GM12878 (cell line): ENCODE results near the gene COMMD3. TPM values are rescaled to one million over a fixed set of nuclear protein-coding genes. Genes with fewer than 3 reads are reported as not detected.

Source experiments
- ATAC-seq: fragments of 200-7000 bp; cut with Tn5 transposase; 3 replicates; pipeline ENCODE4 v1.9.1; 2020; ENCODE audit warnings: mild to moderate bottlenecking, moderate library complexity
- BruUV-seq: library from RNA; stranded (reverse); fragments of 400-500 nt; replicated peaks from 2 replicates; lab custom pipeline; 2021; lab: Mats Ljungman, UMichigan
- CTCF ChIA-PET: fragments of 300-600 bp; sonication (Branson Sonifier 250); formaldehyde crosslinking; extraction: SDS; loops from one replicate; lab custom pipeline; 2021; ENCODE audit warnings: inconsistent platforms; lab: Yijun Ruan, JAX
- POLR2A ChIA-PET: fragments of 350-600 bp; formaldehyde crosslinking; extraction: SDS; loops from one replicate; lab custom pipeline; 2021; ENCODE audit warnings: inconsistent platforms; lab: Charles Lee
- RAD21 ChIA-PET: fragments of 300-600 bp; sonication (Branson Sonifier 250); formaldehyde crosslinking; loops from one replicate; lab custom pipeline; 2023; ENCODE audit warnings: antibody characterized with exemption; ENCODE audit not compliant: unreplicated experiment; lab: Charles Lee
- SMC1A ChIA-PET: fragments of 300-600 bp; sonication (Branson Sonifier 250); formaldehyde crosslinking; loops from one replicate; lab custom pipeline; 2023; ENCODE audit not compliant: unreplicated experiment, uncharacterized antibody; lab: Charles Lee
- DNase-seq: peaks from one replicate; pipeline ENCODE4 v3.0.0-alpha.2; 2011; ENCODE audit warnings: low read depth, low spot score
- FAIRE-seq: peaks from 3 replicates; lab custom pipeline; 2011; peaks lifted over from hg19 to GRCh38; lab: Jason Lieb, UNC
- H2AFZ ChIP-seq: 2 replicates; pipeline ENCODE4 v1.6.0; 2011; ENCODE audit warnings: low read depth, low read length, control low read depth; ENCODE audit not compliant: control insufficient read depth
- H3K27ac ChIP-seq: 2 replicates; pipeline ENCODE4 v1.5.1; 2011; ENCODE audit warnings: control low read depth; ENCODE audit not compliant: control insufficient read depth, insufficient read depth
- H3K27me3 ChIP-seq, 2 experiments: replicated peaks in 1 of 2; 2 replicates each; pipeline versions ENCODE4 v1.6.0 to v1.6.1; 2011; ENCODE audit warnings: low read length in 1 of 2; ENCODE audit not compliant: control insufficient read depth in 2 of 2, insufficient read depth in 2 of 2
- H3K36me3 ChIP-seq, 2 experiments: 2 replicates each; pipeline ENCODE4 v1.5.1; 2011; ENCODE audit warnings: low read length in 1 of 2; ENCODE audit not compliant: control insufficient read depth in 2 of 2, insufficient read depth in 2 of 2
- H3K4me1 ChIP-seq: 2 replicates; pipeline ENCODE4 v1.6.1; 2011; ENCODE audit warnings: mild to moderate bottlenecking, low read length, moderate library complexity, mixed read lengths; ENCODE audit not compliant: control insufficient read depth, insufficient read depth
- H3K4me2 ChIP-seq: 2 replicates; pipeline ENCODE4 v1.6.0; 2011; ENCODE audit warnings: control low read depth; ENCODE audit not compliant: control insufficient read depth, insufficient read depth
- H3K4me3 ChIP-seq: fragments of 200-600 bp; sonication (generic); 2 replicates; pipeline ENCODE4 v1.5.1; 2016
- H3K79me2 ChIP-seq: 2 replicates; pipeline ENCODE4 v1.6.0; 2011; ENCODE audit warnings: low read length; ENCODE audit not compliant: control insufficient read depth, insufficient read depth
- H3K9ac ChIP-seq: 2 replicates; pipeline ENCODE4 v1.8.0; 2011; ENCODE audit warnings: low read length, control low read depth, mixed read lengths; ENCODE audit not compliant: control insufficient read depth, insufficient read depth
- H3K9me3 ChIP-seq: replicated peaks from 3 replicates; pipeline ENCODE4 v1.5.1; 2011; ENCODE audit warnings: mild to moderate bottlenecking, low read length; ENCODE audit not compliant: control insufficient read depth, insufficient read depth
- H4K20me1 ChIP-seq: 2 replicates; pipeline ENCODE4 v1.6.0; 2011; ENCODE audit not compliant: control insufficient read depth, insufficient read depth
- BCLAF1 ChIP-seq: fragments of 450-650 bp; IDR thresholded peaks from 2 replicates; pipeline ENCODE4 v1.6.1; 2017; ENCODE audit warnings: antibody characterized with exemption, mild to moderate bottlenecking, moderate library complexity
- EZH2 ChIP-seq: IDR thresholded peaks from 2 replicates; pipeline ENCODE4 v1.6.1; 2012; ENCODE audit warnings: low read depth, mild to moderate bottlenecking, control low read depth, inconsistent platforms, low read length, borderline replicate concordance; ENCODE audit not compliant: control insufficient read depth
- IKZF2 ChIP-seq, 2 experiments: fragments of 450-650 bp; IDR thresholded peaks; 2 replicates each; pipeline ENCODE4 v1.6.1; 2017; ENCODE audit warnings: mild to moderate bottlenecking in 2 of 2, moderate library complexity in 2 of 2
- MAX ChIP-seq: IDR thresholded peaks from 2 replicates; pipeline ENCODE4 v1.6.1; 2012; ENCODE audit warnings: low read depth, low read length, improper control_type of control experiment
- NFYB ChIP-seq: IDR thresholded peaks from 2 replicates; pipeline ENCODE4 v1.6.1; 2011; ENCODE audit warnings: low read depth, mild to moderate bottlenecking, low read length, improper control_type of control experiment, moderate library complexity; ENCODE audit not compliant: insufficient read depth
- NKRF ChIP-seq: fragments of 450-650 bp; conservative IDR thresholded peaks from 2 replicates; pipeline ENCODE4 v1.6.1; 2017; ENCODE audit warnings: mild to moderate bottlenecking, moderate library complexity
- PAX8 ChIP-seq: fragments of 450-650 bp; IDR thresholded peaks from 2 replicates; pipeline ENCODE4 v1.6.1; 2017; ENCODE audit warnings: mild to moderate bottlenecking, moderate library complexity
- RCOR1 ChIP-seq: conservative IDR thresholded peaks from 2 replicates; pipeline ENCODE4 v1.6.1; 2012; ENCODE audit warnings: low read depth, low read length, improper control_type of control experiment
- RELA ChIP-seq: fragments of 450-650 bp; IDR thresholded peaks from 2 replicates; pipeline ENCODE4 v1.8.0; 2014; ENCODE audit warnings: borderline replicate concordance; ENCODE audit not compliant: partially characterized antibody
- SUZ12 ChIP-seq: fragments of 200-600 bp; sonication (generic); IDR thresholded peaks from one replicate; pipeline ENCODE4 v1.6.1; 2018; ENCODE audit warnings: antibody characterized with exemption, mild to moderate bottlenecking; ENCODE audit not compliant: unreplicated experiment
- USF1 ChIP-seq: IDR thresholded peaks from 2 replicates; pipeline ENCODE4 v1.6.1; 2011; ENCODE audit warnings: borderline replicate concordance, low read depth, mild to moderate bottlenecking, moderate library complexity, mixed read lengths, low read length; ENCODE audit not compliant: insufficient read depth; ENCODE audit errors: extremely low read length
- WGBS: methylation state at CpG from one replicate; pipeline ENCODE4 v1.1.6; 2016; ENCODE audit warnings: low lambda C conversion rate; ENCODE audit not compliant: insufficient replicate concordance, insufficient coverage; ENCODE audit errors: missing lambda C conversion rate; 5-methylcytosine and 5-hydroxymethylcytosine counted together
- in situ Hi-C: fragments of 300-500 bp; cut with MboI; formaldehyde crosslinking; loops from 9 replicates; pipeline ENCODE4 v1.14.3; 2018; ENCODE audit warnings: mixed read lengths
- intact Hi-C: fragments of 100-400 bp; cut with micrococcal nuclease; formaldehyde crosslinking; loops from one replicate; pipeline ENCODE4 v1.14.2; 2022; ENCODE audit not compliant: unreplicated experiment
- polyA plus RNA-seq, 11 experiments: library from polyadenylated mRNA; depleted of rRNA in 4 of 11; unstranded in 6 of 11; stranded (reverse) in 5 of 11; fragments of >200 nt; fragmentation: Nextera tagmentation in 4 of 11; fragmentation: Illumina TruSeq in 1 of 11; extraction: Ambion mirVana in 4 of 11; extraction: Trizol in 1 of 11; gene quantifications; 1 replicate in 1 of 11; 2 replicates in 10 of 11; pipeline versions ENCODE4 v1.2.1 to v1.2.3, GENCODE V29; 2011 to 2016; ENCODE audit warnings: inconsistent platforms in 2 of 11, missing spikeins in 2 of 11, low read depth in 1 of 11
- total RNA-seq, 4 experiments: library from RNA; depleted of rRNA in 3 of 4; stranded (reverse); fragments of >200 nt in 3 of 4; fragmentation: Illumina TruSeq in 1 of 4; extraction: Trizol in 1 of 4; gene quantifications; 2 replicates each; pipeline versions ENCODE4 v1.2.1 to v1.2.3, GENCODE V29; 2013 to 2021

Gene COMMD3
- total and polyA plus RNA-seq, 10 of the 15 experiments (the other 5 are each of a cell fraction or from before 2014, with no cell fraction given): 64.5 to 248 (median 84.4) TPM

GRCh38 chr10:22321924-22322640, 5.9 kb downstream of the COMMD3 start:
- Histone ChIP-seq H3K9me3 (peaks cover 2% of the 10 kb centered on the region; the same call in 2 of the 3 replicates), H3K36me3 (no peaks in the 10 kb centered on the region; a peak in 1 of 4 replicates), H2AFZ (peak overlapping the region; percentile 51), H3K4me1 (peaks cover 25% of the 10 kb centered on the region), H3K4me3 (peak overlapping the region; percentile 81), H3K9ac (peak overlapping the region; percentile 75), H3K4me2 (peak overlapping the region; percentile 98), H3K79me2 (peaks cover 19% of the 10 kb centered on the region), H3K27me3 (peaks cover 3 to 14% of the 10 kb centered on the region in 2 experiments), H3K27ac (no peak overlapping the region), H4K20me1 (peaks cover 2% of the 10 kb centered on the region; the same call in 1 of the 2 replicates)
- BruUV-seq: no TSS peak
- in situ Hi-C loops (no loop called here), intact Hi-C loops (loop anchor here (2.0 to 5.0 kb wide), 3 partner anchors 19 to 665 kb away; partner anchors contain the start of gene DNAJC1)
- WGBS: 2% methylated on average over 17 of the region's 57 CpGs
- SMC1A ChIA-PET: interaction anchor here (1.5 kb wide), 1 partner anchor 22 kb away, joined by 5 read pairs; no protein-coding TSS in a partner anchor
- POLR2A ChIA-PET: interaction anchor here (0.5 to 1.1 kb wide), 3 partner anchors 8 to 53 kb away, joined by 3 read pairs; no protein-coding TSS in a partner anchor
- FAIRE-seq: no peak
- CTCF ChIA-PET: interaction anchor here (0.8 to 1.2 kb wide), 2 partner anchors 16 to 22 kb away, joined by 3 read pairs; no protein-coding TSS in a partner anchor
- RAD21 ChIA-PET: interaction anchor here (1.2 to 1.8 kb wide), 2 partner anchors 18 to 22 kb away, joined by 3 to 6 read pairs; no protein-coding TSS in a partner anchor
- ATAC-seq: no peak
- DNase-seq: no peak
- no peak for TF ChIP-seq RELA
- TF ChIP-seq SUZ12: peak; percentile 100
- no peak for TF ChIP-seq RCOR1
- TF ChIP-seq EZH2: peak; percentile 100
- no peak for TF ChIP-seq BCLAF1
- TF ChIP-seq NFYB: no peak
- TF ChIP-seq IKZF2 (IDR thresholded peaks at IDR 0.05): 0 out of 4 replicates have a peak, but pooled peaks of 1 of the 2 experiments have one; percentile 11
- TF ChIP-seq MAX: no peak
- TF ChIP-seq USF1: no peak
- TF ChIP-seq PAX8: no peak
- no peak for TF ChIP-seq NKRF
